ENCODE data around the gene NDN.
"Not testable (repeated sequence)": the region's sequence is repeated elsewhere in the genome, so short reads cannot be mapped to it uniquely, and the experiment has no call there.

NDN gene

GRCh38 chr15:23687143-23687470 lies at the start of gene NDN:
Gene NDN, minus strand, starts transcription at chr15:23687305. Its CDS starts 88 bp downstream, at chr15:23687217.
- DNase-seq: no peak

- no peak for DNase-seq
These were observed 49.0 kb upstream of the NDN start for GRCh38 chr15:23736033-23736673.

- DNase-seq: no peak
These were observed 47.8 kb upstream of the NDN start for GRCh38 chr15:23734862-23735261.

GRCh38 chr15:23713874-23714656 lies 27.0 kb upstream of the NDN start:
- DNase-seq: not testable (repeated sequence)

- DNase-seq: no peak
These were observed 21.2 kb upstream of the NDN start for GRCh38 chr15:23708332-23708731.

GRCh38 chr15:23695282-23695681 lies 8.2 kb upstream of the NDN start:
- DNase-seq: no peak

GRCh38 chr15:23694592-23694991 lies 7.5 kb upstream of the NDN start:
- DNase-seq: no peak

- DNase-seq: peak; percentile 11
These were observed 3.3 kb upstream of the NDN start for GRCh38 chr15:23690450-23690852.

- DNase-seq: no peak
These were observed 2.9 kb upstream of the NDN start for GRCh38 chr15:23690015-23690414.

- DNase-seq: no peak
These were observed 501 bp downstream of the NDN start for GRCh38 chr15:23686466-23687142.

GRCh38 chr15:23671481-23671880 lies 15.6 kb downstream of the NDN start:
- no peak for DNase-seq

- DNase-seq: no peak
These were observed 16.1 kb downstream of the NDN start for GRCh38 chr15:23670970-23671369.

GRCh38 chr15:23663232-23663631 lies 23.9 kb downstream of the NDN start:
- no peak for DNase-seq

GRCh38 chr15:23648920-23649515 lies 38.1 kb downstream of the NDN start:
- DNase-seq: peak; percentile 4

GRCh38 chr15:23647421-23648370 lies 39.4 kb downstream of the NDN start, which contains the start of gene MAGEL2:
Gene MAGEL2, minus strand, starts transcription at chr15:23647867. Its CDS starts 125 bp downstream, at chr15:23647742.
- no peak for DNase-seq

GRCh38 chr15:23647001-23647295 lies 40.2 kb downstream of the NDN start:
- DNase-seq: no peak

- DNase-seq: no peak
These were observed 40.7 kb downstream of the NDN start for GRCh38 chr15:23646165-23647000.

GRCh38 chr15:23645371-23646164 lies 41.5 kb downstream of the NDN start:
- DNase-seq: no peak

GRCh38 chr15:23644829-23645228 lies 42.3 kb downstream of the NDN start:
- DNase-seq: no peak

GRCh38 chr15:23642413-23643044 lies 44.6 kb downstream of the NDN start:
- peak; percentile 14 for DNase-seq
